ENCODE results near the gene GMEB2. TPM values are rescaled to one million over a fixed set of nuclear protein-coding genes. Genes with fewer than 3 reads are reported as not detected.

Gene GMEB2
- total RNA-seq, 3 donors from 2014 or later: 6.6 to 11.0 (median 10.2) TPM

- TF ChIP-seq POLR2A (IDR thresholded peaks at IDR 0.05): no peak
- no peak for TF ChIP-seq POLR2AphosphoS5 (IDR thresholded peaks at IDR 0.05)
- TF ChIP-seq, protein P1, sequence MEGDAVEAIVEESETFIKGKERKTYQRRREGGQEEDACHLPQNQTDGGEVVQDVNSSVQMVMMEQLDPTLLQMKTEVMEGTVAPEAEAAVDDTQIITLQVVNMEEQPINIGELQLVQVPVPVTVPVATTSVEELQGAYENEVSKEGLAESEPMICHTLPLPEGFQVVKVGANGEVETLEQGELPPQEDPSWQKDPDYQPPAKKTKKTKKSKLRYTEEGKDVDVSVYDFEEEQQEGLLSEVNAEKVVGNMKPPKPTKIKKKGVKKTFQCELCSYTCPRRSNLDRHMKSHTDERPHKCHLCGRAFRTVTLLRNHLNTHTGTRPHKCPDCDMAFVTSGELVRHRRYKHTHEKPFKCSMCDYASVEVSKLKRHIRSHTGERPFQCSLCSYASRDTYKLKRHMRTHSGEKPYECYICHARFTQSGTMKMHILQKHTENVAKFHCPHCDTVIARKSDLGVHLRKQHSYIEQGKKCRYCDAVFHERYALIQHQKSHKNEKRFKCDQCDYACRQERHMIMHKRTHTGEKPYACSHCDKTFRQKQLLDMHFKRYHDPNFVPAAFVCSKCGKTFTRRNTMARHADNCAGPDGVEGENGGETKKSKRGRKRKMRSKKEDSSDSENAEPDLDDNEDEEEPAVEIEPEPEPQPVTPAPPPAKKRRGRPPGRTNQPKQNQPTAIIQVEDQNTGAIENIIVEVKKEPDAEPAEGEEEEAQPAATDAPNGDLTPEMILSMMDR (IDR thresholded peaks at IDR 0.05): no peak
- H3K27me3 ChIP-seq: no peaks in the 10 kb centered on the region
- no peak overlapping the region for H3K27ac ChIP-seq
- no peak overlapping the region for H3K4me3 ChIP-seq
- intact Hi-C loops (cut with DNase I; ENCODE audit: low total_unique reads): no loop called here
- no peaks in the 10 kb centered on the region for H3K9me3 ChIP-seq
- H3K36me3 ChIP-seq: no peaks in the 10 kb centered on the region
- H3K4me1 ChIP-seq: no peaks in the 10 kb centered on the region
- DNase-seq (ENCODE audit: low spot score in 2 of 2): no peak
Measured at GRCh38 chr20:63620991-63621390, 5.9 kb downstream of the GMEB2 start.

GRCh38 chr20:63619505-63619904, 7.4 kb downstream of the GMEB2 start:
- H3K9me3 ChIP-seq: no peaks in the 10 kb centered on the region
- H3K36me3 ChIP-seq: no peaks in the 10 kb centered on the region
- no peaks in the 10 kb centered on the region for H3K4me1 ChIP-seq
- no peaks in the 10 kb centered on the region for H3K27me3 ChIP-seq
- no peak for DNase-seq (ENCODE audit: low spot score in 2 of 2)
- TF ChIP-seq, protein P1 (IDR thresholded peaks at IDR 0.05): no peak
- TF ChIP-seq POLR2AphosphoS5 (IDR thresholded peaks at IDR 0.05) (no peak), POLR2A (IDR thresholded peaks at IDR 0.05) (no peak)
- H3K4me3 ChIP-seq: no peak overlapping the region
- intact Hi-C loops (cut with DNase I; ENCODE audit: low total_unique reads): no loop called here
- no peak overlapping the region for H3K27ac ChIP-seq

- intact Hi-C loops (cut with DNase I; ENCODE audit: low total_unique reads): no loop called here
- Histone ChIP-seq H3K4me3 (no peak overlapping the region), H3K4me1 (no peaks in the 10 kb centered on the region), H3K9me3 (no peaks in the 10 kb centered on the region), H3K27me3 (no peaks in the 10 kb centered on the region), H3K36me3 (no peaks in the 10 kb centered on the region), H3K27ac (no peak overlapping the region)
- TF ChIP-seq, protein P1 (IDR thresholded peaks at IDR 0.05): no peak
- no peak for TF ChIP-seq POLR2AphosphoS5 (IDR thresholded peaks at IDR 0.05)
- no peak for TF ChIP-seq POLR2A (IDR thresholded peaks at IDR 0.05)
- DNase-seq (ENCODE audit: low spot score in 2 of 2): no peak
Measured at GRCh38 chr20:63619086-63619485, 7.8 kb downstream of the GMEB2 start.

DNA sequence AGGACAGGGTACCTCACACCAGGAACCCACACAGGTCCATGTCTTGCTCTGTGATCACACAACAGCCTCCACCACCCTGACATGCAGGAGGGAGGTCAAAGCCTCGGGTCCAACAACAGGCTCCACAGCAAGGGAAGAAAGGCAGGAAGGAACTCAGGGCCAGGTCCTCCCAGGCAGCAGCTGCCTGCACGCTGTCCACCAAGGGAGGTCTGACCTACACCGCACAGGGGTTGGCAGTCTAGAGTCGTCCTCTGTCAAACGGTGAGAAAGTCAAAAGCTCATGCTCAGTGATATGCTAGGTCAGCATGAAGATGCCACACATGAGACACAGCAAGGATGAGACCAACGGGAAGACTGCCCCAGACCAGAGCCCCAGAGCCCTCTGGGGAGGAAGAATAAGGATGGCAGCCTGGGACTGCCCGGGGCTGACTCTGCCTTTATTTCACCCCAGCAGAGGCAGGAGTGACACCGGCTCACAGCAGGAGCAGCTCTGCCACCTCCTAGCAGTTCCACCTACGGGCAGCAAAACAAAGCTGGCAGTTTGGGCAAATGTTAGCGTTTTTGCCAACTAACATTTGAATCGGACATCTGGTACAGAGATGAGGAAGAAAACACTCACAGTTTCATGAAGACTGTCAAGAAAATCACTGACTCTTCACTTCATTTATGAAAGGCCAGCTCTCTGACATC, 8.5 kb downstream of the GMEB2 start:
- intact Hi-C loops (cut with DNase I; ENCODE audit: low total_unique reads): no loop called here
- H3K4me3 ChIP-seq: no peak overlapping the region
- H3K9me3 ChIP-seq: no peaks in the 10 kb centered on the region
- no peak overlapping the region for H3K27ac ChIP-seq
- TF ChIP-seq POLR2AphosphoS5 (IDR thresholded peaks at IDR 0.05) (no peak), POLR2A (IDR thresholded peaks at IDR 0.05) (no peak)
- TF ChIP-seq, protein P1 (IDR thresholded peaks at IDR 0.05): no peak
- no peaks in the 10 kb centered on the region for H3K27me3 ChIP-seq
- H3K4me1 ChIP-seq: no peaks in the 10 kb centered on the region
- DNase-seq (ENCODE audit: low spot score in 2 of 2): no peak
- H3K36me3 ChIP-seq: no peaks in the 10 kb centered on the region

DNA sequence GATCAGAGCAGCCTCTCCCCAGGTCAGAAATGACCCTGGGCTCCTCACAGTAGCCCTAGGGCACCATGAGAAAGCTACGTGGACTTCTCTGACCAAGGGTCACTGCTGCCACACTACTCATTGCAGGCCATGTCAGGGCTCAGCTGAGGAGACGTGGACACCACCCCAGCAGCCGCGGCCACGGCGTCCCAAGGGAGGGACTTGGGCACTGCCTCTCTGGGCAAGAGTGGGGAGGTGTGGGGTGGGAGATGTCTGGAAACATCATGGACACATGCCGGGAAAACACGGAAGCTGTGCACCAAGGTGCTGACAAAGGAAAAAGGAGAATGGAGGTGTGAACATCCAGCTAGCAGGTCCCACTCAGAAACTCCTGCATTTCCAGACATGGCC, 9.0 kb downstream of the GMEB2 start:
- Histone ChIP-seq H3K4me1 (no peaks in the 10 kb centered on the region), H3K27me3 (no peaks in the 10 kb centered on the region), H3K4me3 (no peak overlapping the region), H3K27ac (no peak overlapping the region), H3K9me3 (no peaks in the 10 kb centered on the region), H3K36me3 (no peaks in the 10 kb centered on the region)
- intact Hi-C loops (cut with DNase I; ENCODE audit: low total_unique reads): no loop called here
- TF ChIP-seq POLR2A (IDR thresholded peaks at IDR 0.05) (no peak), POLR2AphosphoS5 (IDR thresholded peaks at IDR 0.05) (no peak)
- TF ChIP-seq, protein P1 (IDR thresholded peaks at IDR 0.05): no peak
- no peak for DNase-seq (ENCODE audit: low spot score in 2 of 2)
